ENCODE measurements around the gene ZNF808. TPM values are rescaled to one million over a fixed set of nuclear protein-coding genes. Genes with fewer than 3 reads are reported as not detected.

ZNF808 gene
- total and polyA plus RNA-seq, 2 of the 4 experiments (the other 2 are of a cell fraction), result 3.6 to 19.9 TPM

DNA sequence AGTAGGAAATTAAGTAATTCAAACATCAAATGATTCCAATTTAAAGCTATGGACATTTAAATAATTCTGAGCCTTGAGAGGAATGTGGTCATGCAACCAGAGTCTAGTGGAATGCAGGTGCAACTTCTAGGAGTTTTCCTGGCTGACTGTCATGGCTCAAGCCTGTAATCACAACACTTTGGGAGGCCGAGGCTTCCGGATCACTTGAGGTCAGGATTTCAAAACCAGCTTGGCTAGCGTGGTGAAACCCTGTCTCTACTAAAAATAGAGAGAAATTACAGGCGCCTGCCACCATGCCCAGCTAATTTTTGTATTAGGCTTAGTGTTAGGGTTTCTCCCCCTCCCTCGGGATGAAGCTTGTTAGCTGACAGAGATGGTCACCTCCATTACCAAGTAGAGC is 6.4 kb downstream of the ZNF808 start:
- DNase-seq, result no peak
- ChIA-PET CTCF (interaction anchor here (0.8 kb wide), 1 partner anchor 19 kb away, joined by 3 read pairs; no protein-coding TSS in a partner anchor), POLR2A (ENCODE audit: unreplicated experiment) (interaction anchor here (0.6 kb wide), 1 partner anchor 27 kb away, joined by 3 read pairs; no protein-coding TSS in a partner anchor)
- Histone ChIP-seq H3K4ac (ENCODE audit: low read depth, low read length) (no peak overlapping the region), H3K27ac (ENCODE audit: insufficient read depth, low read length) (no peak overlapping the region), H4K91ac (ENCODE audit: insufficient read depth, low read depth, low read length) (no peak overlapping the region), H2AFZ (replicated peaks; ENCODE audit: low read length, poor library complexity) (no peak overlapping the region), H2BK5ac (ENCODE audit: low read depth, low read length, poor library complexity, severe bottlenecking) (no peak overlapping the region), H3K9me3 (ENCODE audit: control insufficient read depth, insufficient read depth, low read length) (no peaks in the 10 kb centered on the region), H3K79me1 (ENCODE audit: low read depth in 1 of 2, low read length in 2 of 2) (peaks cover 31 to 35% of the 10 kb centered on the region in 2 experiments), H3K4me1 (ENCODE audit: control insufficient read depth, insufficient read depth, low read length) (no peaks in the 10 kb centered on the region; the same call in 1 of the 2 replicates), H3K56ac (ENCODE audit: extremely low read depth, insufficient read depth, low read length) (no peak overlapping the region), H3K14ac (replicated peaks; ENCODE audit: low read depth, low read length) (no peak overlapping the region), H4K8ac (ENCODE audit: low read depth in 2 of 2, low read length in 2 of 2) (no peak overlapping the region), H3K18ac (ENCODE audit: low read depth, low read length) (no peak overlapping the region), H3K27me3 (ENCODE audit: control insufficient read depth, insufficient read depth, low read length) (no peaks in the 10 kb centered on the region), H3K9me1 (ENCODE audit: insufficient read depth, low read length) (no peaks in the 10 kb centered on the region), H3K4me2 (ENCODE audit: low read depth, low read length) (no peak overlapping the region), H4K5ac (ENCODE audit: low read depth, low read length) (no peak overlapping the region), H3K9ac (ENCODE audit: low read depth, low read length) (no peak overlapping the region), H2BK15ac (ENCODE audit: low read depth, low read length) (no peak overlapping the region), H4K20me1 (ENCODE audit: insufficient read depth, low read length) (no peaks in the 10 kb centered on the region), H2BK20ac (ENCODE audit: low read depth, low read length) (no peak overlapping the region), H2AK9ac (replicated peaks; ENCODE audit: low read depth, low read length, poor library complexity) (no peak overlapping the region), H3K4me3 (ENCODE audit: insufficient read depth, low read depth, low read length) (no peak overlapping the region), H3K36me3 (ENCODE audit: control insufficient read depth, insufficient read depth, low read length) (peaks cover 4% of the 10 kb centered on the region), H2BK120ac (ENCODE audit: low read depth, low read length) (no peak overlapping the region), H3K23ac (ENCODE audit: low read depth, low read length) (no peak overlapping the region), H2AK5ac (ENCODE audit: low read depth, low read length) (no peak overlapping the region)
- no CpG with 5 or more reads among the region's 5 CpGs for WGBS, 2 experiments (ENCODE audit: extremely low coverage in 2 of 2, insufficient read length in 1 of 2)
- BruUV-seq (replicated peaks), result no TSS peak
- ATAC-seq (ENCODE audit: low read depth), result no peak
- no peak for TF ChIP-seq FOS (IDR thresholded peaks at IDR 0.05; ENCODE audit: low read depth, low read length)
- TF ChIP-seq, protein P1, sequence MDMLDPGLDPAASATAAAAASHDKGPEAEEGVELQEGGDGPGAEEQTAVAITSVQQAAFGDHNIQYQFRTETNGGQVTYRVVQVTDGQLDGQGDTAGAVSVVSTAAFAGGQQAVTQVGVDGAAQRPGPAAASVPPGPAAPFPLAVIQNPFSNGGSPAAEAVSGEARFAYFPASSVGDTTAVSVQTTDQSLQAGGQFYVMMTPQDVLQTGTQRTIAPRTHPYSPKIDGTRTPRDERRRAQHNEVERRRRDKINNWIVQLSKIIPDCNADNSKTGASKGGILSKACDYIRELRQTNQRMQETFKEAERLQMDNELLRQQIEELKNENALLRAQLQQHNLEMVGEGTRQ (IDR thresholded peaks at IDR 0.05; ENCODE audit: low read depth, low read length), result no peak
- TF ChIP-seq MAFK (IDR thresholded peaks at IDR 0.05; ENCODE audit: low read depth, low read length), result no peak
- TF ChIP-seq NFE2L2 (IDR thresholded peaks at IDR 0.05; ENCODE audit: low read depth, low read length), result no peak
- no peak for TF ChIP-seq POLR2A (IDR thresholded peaks at IDR 0.05; ENCODE audit: low read depth, low read length)
- no peak for TF ChIP-seq CHD1 (IDR thresholded peaks at IDR 0.05; ENCODE audit: low read depth, low read length)
- no peak for TF ChIP-seq RAD21 (IDR thresholded peaks at IDR 0.05; ENCODE audit: low read length)
- TF ChIP-seq, protein P2, sequence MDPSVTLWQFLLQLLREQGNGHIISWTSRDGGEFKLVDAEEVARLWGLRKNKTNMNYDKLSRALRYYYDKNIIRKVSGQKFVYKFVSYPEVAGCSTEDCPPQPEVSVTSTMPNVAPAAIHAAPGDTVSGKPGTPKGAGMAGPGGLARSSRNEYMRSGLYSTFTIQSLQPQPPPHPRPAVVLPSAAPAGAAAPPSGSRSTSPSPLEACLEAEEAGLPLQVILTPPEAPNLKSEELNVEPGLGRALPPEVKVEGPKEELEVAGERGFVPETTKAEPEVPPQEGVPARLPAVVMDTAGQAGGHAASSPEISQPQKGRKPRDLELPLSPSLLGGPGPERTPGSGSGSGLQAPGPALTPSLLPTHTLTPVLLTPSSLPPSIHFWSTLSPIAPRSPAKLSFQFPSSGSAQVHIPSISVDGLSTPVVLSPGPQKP (IDR thresholded peaks at IDR 0.05; ENCODE audit: borderline replicate concordance, low read depth, low read length), result no peak
- no peak for TF ChIP-seq RCOR1 (IDR thresholded peaks at IDR 0.05; ENCODE audit: insufficient replicate concordance, low read length)
- no peak for TF ChIP-seq MXI1 (IDR thresholded peaks at IDR 0.05; ENCODE audit: borderline replicate concordance, low read depth, low read length)
- no peak for TF ChIP-seq RFX5 (IDR thresholded peaks at IDR 0.05; ENCODE audit: low read depth, low read length)
- no peak for TF ChIP-seq SMC3 (IDR thresholded peaks at IDR 0.05; ENCODE audit: low read depth, low read length)
- TF ChIP-seq CEBPB (IDR thresholded peaks at IDR 0.05; ENCODE audit: low read depth, low read length), result no peak
- no peak for TF ChIP-seq MAZ (IDR thresholded peaks at IDR 0.05; ENCODE audit: borderline replicate concordance, low read depth, low read length)
- no peak for TF ChIP-seq BHLHE40 (IDR thresholded peaks at IDR 0.05; ENCODE audit: low read depth, low read length)
- intact Hi-C loops (cut with micrococcal nuclease) (loop anchor here (10.0 kb wide), 1 partner anchor 211 kb away; no protein-coding TSS in a partner anchor), dilution Hi-C loops (cut with HindIII; ENCODE audit: low sequenced_read_pairs, unreplicated experiment) (no loop called here), in situ Hi-C loops (cut with MboI; ENCODE audit: low sequenced_read_pairs) (no loop called here)

All from IMR-90 (cell line).